Measurements from ENCODE around the gene PPFIBP1.

GRCh38 chr12:27710592-27711316 lies 186.7 kb downstream of the PPFIBP1 start, which contains the start of gene MRPS35:
- no peak for TF ChIP-seq CTCF (IDR thresholded peaks at IDR 0.05; ENCODE audit: insufficient read depth, low read length)
- TF ChIP-seq REST (IDR thresholded peaks at IDR 0.05; ENCODE audit: insufficient replicate concordance, low read depth), result peak; percentile 70
- TF ChIP-seq POLR2AphosphoS5 (IDR thresholded peaks at IDR 0.05; ENCODE audit: low read depth), result peak; percentile 97
- no peak for TF ChIP-seq GABPA (IDR thresholded peaks at IDR 0.05; ENCODE audit: low read depth)
